Neural progenitor cell (in vitro differentiated cells): ENCODE data around the gene RGS3.

Source experiments
- EZH2 ChIP-seq: fragments of 200-600 bp; sonication (generic); IDR thresholded peaks from 2 replicates; pipeline ENCODE4 v1.6.1; 2017; ENCODE audit warnings: antibody characterized with exemption, mild to moderate bottlenecking, moderate library complexity
- TF ChIP-seq, protein P1 (sequence below): fragments of 200-600 bp; sonication (generic); IDR thresholded peaks from 2 replicates; pipeline ENCODE4 v1.5.1; 2017; ENCODE audit warnings: antibody characterized with exemption, mild to moderate bottlenecking

- TF ChIP-seq, protein P1, sequence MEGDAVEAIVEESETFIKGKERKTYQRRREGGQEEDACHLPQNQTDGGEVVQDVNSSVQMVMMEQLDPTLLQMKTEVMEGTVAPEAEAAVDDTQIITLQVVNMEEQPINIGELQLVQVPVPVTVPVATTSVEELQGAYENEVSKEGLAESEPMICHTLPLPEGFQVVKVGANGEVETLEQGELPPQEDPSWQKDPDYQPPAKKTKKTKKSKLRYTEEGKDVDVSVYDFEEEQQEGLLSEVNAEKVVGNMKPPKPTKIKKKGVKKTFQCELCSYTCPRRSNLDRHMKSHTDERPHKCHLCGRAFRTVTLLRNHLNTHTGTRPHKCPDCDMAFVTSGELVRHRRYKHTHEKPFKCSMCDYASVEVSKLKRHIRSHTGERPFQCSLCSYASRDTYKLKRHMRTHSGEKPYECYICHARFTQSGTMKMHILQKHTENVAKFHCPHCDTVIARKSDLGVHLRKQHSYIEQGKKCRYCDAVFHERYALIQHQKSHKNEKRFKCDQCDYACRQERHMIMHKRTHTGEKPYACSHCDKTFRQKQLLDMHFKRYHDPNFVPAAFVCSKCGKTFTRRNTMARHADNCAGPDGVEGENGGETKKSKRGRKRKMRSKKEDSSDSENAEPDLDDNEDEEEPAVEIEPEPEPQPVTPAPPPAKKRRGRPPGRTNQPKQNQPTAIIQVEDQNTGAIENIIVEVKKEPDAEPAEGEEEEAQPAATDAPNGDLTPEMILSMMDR = no peak
- TF ChIP-seq EZH2 = no peak
These were observed 3.7 kb downstream of the RGS3 start for GRCh38 chr9:113467183-113467582.
